ENCODE measurements around the gene HDAC4. TPM values are rescaled to one million over a fixed set of nuclear protein-coding genes. Genes with fewer than 3 reads are reported as not detected.

Gene HDAC4
- total RNA-seq, 1 donor: 28.3 TPM

GRCh38 chr2:239009589-239009961, 391.2 kb downstream of the HDAC4 start:
- no peak for DNase-seq (ENCODE audit: low read depth)
- no peak for TF ChIP-seq CTCF (IDR thresholded peaks at IDR 0.05; ENCODE audit: insufficient read depth, low read length)
- no peak overlapping the region for H3K4me3 ChIP-seq (ENCODE audit: low read depth, low read length)

GRCh38 chr2:239008677-239009588, 391.9 kb downstream of the HDAC4 start:
- no peak for DNase-seq (ENCODE audit: low read depth)
- no peak for TF ChIP-seq CTCF (IDR thresholded peaks at IDR 0.05; ENCODE audit: insufficient read depth, low read length)
- H3K4me3 ChIP-seq (ENCODE audit: low read depth, low read length): no peak overlapping the region

GRCh38 chr2:239008004-239008403, 392.8 kb downstream of the HDAC4 start:
- DNase-seq (ENCODE audit: low read depth): no peak
- TF ChIP-seq CTCF (IDR thresholded peaks at IDR 0.05; ENCODE audit: insufficient read depth, low read length): no peak
- no peak overlapping the region for H3K4me3 ChIP-seq (ENCODE audit: low read depth, low read length)

GRCh38 chr2:239006622-239007285, 394.1 kb downstream of the HDAC4 start:
- DNase-seq (ENCODE audit: low read depth): no peak
- no peak for TF ChIP-seq CTCF (IDR thresholded peaks at IDR 0.05; ENCODE audit: insufficient read depth, low read length)
- no peak overlapping the region for H3K4me3 ChIP-seq (ENCODE audit: low read depth, low read length)

GRCh38 chr2:239005586-239005985, 395.2 kb downstream of the HDAC4 start:
- no peak for TF ChIP-seq CTCF (IDR thresholded peaks at IDR 0.05; ENCODE audit: insufficient read depth, low read length)

GRCh38 chr2:239004274-239005015, 396.4 kb downstream of the HDAC4 start:
- no peak for TF ChIP-seq CTCF (IDR thresholded peaks at IDR 0.05; ENCODE audit: insufficient read depth, low read length)
- no peak for DNase-seq (ENCODE audit: low read depth)

More at GRCh38 chr2:239005586-239005985, 395.2 kb downstream of the HDAC4 start:
- no peak for DNase-seq (ENCODE audit: low read depth)
- H3K4me3 ChIP-seq (ENCODE audit: low read depth, low read length): no peak overlapping the region

More at GRCh38 chr2:239004274-239005015, 396.4 kb downstream of the HDAC4 start:
- no peak overlapping the region for H3K4me3 ChIP-seq (ENCODE audit: low read depth, low read length)

Data from fibroblast of the aortic adventitia (primary cell).